H1 (cell line): ENCODE measurements around the gene INIP. TPM values are rescaled to one million over a fixed set of nuclear protein-coding genes. Genes with fewer than 3 reads are reported as not detected.

Experiments used
- polyA plus RNA-seq, 7 experiments: library from polyadenylated mRNA; depleted of rRNA in 3 of 7; stranded (reverse) in 5 of 7; unstranded in 2 of 7; fragments of >200 nt in 5 of 7; fragments of 200-250 nt in 2 of 7; gene quantifications; 1 replicate in 5 of 7; 2 replicates in 1 of 7; 4 replicates in 1 of 7; pipeline versions ENCODE4 v1.2.1 to v1.2.3, GENCODE V29; 2011 to 2013; ENCODE audit warnings: missing spikeins in 2 of 7, mixed read lengths in 2 of 7
- total RNA-seq: library from RNA; stranded (reverse); fragmentation: NEBNext Ultra II Directional; extraction: Animal tissue kit (Norgen Biotek cat#: 25700); gene quantifications from 2 replicates; pipeline ENCODE4 v1.2.1, GENCODE V29; 2021
- TF ChIP-seq, protein P1 (sequence below): fragments of 300-600 bp; sonication (generic); IDR thresholded peaks from 2 replicates; pipeline ENCODE4 v1.7.1; 2012; ENCODE audit warnings: low read length, moderate library complexity, mild to moderate bottlenecking, inconsistent platforms; ENCODE audit not compliant: insufficient replicate concordance

The INIP gene
- total and polyA plus RNA-seq, 2 of the 8 experiments (the other 6 are each of a cell fraction or from before 2014, with no cell fraction given), result 10.7 to 18.3 TPM

DNA sequence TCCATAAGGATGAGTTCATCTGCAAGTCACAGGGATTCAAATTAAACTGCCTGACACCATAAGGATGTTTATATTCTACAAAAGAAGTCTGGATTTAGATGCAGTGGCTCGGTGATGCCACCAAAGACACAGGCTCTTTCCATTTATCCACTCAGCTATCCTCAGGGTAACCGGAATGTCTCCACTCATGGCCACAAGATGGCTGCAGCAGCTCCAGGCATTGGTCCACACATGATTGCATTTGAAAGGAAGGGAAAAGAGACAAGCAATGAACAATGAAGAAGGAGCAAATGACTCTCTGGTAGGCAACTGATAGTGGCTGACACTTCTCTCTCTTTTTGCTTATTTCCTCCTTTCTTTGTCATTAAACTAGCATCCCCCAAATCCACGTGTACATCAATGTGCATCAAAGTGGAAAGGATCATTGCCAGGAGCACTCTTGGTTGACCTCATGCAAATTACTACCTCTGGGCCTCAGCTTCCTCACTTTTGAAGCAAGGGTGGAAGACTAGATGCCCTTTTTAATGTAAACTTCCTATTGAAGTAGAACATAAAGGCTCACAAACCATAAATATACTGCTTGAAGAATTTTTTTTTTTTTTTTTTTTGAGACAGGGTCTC, 25.4 kb upstream of the INIP start (continued):
- TF ChIP-seq, protein P1, sequence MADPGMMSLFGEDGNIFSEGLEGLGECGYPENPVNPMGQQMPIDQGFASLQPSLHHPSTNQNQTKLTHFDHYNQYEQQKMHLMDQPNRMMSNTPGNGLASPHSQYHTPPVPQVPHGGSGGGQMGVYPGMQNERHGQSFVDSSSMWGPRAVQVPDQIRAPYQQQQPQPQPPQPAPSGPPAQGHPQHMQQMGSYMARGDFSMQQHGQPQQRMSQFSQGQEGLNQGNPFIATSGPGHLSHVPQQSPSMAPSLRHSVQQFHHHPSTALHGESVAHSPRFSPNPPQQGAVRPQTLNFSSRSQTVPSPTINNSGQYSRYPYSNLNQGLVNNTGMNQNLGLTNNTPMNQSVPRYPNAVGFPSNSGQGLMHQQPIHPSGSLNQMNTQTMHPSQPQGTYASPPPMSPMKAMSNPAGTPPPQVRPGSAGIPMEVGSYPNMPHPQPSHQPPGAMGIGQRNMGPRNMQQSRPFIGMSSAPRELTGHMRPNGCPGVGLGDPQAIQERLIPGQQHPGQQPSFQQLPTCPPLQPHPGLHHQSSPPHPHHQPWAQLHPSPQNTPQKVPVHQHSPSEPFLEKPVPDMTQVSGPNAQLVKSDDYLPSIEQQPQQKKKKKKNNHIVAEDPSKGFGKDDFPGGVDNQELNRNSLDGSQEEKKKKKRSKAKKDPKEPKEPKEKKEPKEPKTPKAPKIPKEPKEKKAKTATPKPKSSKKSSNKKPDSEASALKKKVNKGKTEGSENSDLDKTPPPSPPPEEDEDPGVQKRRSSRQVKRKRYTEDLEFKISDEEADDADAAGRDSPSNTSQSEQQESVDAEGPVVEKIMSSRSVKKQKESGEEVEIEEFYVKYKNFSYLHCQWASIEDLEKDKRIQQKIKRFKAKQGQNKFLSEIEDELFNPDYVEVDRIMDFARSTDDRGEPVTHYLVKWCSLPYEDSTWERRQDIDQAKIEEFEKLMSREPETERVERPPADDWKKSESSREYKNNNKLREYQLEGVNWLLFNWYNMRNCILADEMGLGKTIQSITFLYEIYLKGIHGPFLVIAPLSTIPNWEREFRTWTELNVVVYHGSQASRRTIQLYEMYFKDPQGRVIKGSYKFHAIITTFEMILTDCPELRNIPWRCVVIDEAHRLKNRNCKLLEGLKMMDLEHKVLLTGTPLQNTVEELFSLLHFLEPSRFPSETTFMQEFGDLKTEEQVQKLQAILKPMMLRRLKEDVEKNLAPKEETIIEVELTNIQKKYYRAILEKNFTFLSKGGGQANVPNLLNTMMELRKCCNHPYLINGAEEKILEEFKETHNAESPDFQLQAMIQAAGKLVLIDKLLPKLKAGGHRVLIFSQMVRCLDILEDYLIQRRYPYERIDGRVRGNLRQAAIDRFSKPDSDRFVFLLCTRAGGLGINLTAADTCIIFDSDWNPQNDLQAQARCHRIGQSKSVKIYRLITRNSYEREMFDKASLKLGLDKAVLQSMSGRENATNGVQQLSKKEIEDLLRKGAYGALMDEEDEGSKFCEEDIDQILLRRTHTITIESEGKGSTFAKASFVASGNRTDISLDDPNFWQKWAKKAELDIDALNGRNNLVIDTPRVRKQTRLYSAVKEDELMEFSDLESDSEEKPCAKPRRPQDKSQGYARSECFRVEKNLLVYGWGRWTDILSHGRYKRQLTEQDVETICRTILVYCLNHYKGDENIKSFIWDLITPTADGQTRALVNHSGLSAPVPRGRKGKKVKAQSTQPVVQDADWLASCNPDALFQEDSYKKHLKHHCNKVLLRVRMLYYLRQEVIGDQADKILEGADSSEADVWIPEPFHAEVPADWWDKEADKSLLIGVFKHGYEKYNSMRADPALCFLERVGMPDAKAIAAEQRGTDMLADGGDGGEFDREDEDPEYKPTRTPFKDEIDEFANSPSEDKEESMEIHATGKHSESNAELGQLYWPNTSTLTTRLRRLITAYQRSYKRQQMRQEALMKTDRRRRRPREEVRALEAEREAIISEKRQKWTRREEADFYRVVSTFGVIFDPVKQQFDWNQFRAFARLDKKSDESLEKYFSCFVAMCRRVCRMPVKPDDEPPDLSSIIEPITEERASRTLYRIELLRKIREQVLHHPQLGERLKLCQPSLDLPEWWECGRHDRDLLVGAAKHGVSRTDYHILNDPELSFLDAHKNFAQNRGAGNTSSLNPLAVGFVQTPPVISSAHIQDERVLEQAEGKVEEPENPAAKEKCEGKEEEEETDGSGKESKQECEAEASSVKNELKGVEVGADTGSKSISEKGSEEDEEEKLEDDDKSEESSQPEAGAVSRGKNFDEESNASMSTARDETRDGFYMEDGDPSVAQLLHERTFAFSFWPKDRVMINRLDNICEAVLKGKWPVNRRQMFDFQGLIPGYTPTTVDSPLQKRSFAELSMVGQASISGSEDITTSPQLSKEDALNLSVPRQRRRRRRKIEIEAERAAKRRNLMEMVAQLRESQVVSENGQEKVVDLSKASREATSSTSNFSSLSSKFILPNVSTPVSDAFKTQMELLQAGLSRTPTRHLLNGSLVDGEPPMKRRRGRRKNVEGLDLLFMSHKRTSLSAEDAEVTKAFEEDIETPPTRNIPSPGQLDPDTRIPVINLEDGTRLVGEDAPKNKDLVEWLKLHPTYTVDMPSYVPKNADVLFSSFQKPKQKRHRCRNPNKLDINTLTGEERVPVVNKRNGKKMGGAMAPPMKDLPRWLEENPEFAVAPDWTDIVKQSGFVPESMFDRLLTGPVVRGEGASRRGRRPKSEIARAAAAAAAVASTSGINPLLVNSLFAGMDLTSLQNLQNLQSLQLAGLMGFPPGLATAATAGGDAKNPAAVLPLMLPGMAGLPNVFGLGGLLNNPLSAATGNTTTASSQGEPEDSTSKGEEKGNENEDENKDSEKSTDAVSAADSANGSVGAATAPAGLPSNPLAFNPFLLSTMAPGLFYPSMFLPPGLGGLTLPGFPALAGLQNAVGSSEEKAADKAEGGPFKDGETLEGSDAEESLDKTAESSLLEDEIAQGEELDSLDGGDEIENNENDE, result no peak
